ENCODE measurements around the gene TNS1.

DNA sequence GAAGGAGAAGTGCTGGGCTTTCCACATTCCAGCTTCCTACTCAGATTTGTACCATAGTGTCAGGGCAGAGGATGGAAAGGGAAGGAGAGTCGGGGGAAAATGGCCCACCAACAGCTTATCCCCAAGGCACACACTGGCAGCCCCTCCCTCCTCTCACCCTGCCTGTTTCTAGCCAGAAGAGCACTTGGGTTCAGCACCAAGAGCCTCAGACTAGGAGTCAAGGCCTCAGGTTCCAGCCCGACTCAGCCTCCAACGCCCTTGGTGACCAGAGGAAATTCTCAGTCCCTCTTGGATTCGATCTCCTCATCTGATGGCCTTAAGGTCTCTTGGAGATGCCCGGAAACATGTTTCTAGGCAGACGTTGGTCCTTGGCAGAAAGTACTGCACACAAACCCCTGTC lies 53.9 kb downstream of the TNS1 start:
- TF ChIP-seq, protein P1, sequence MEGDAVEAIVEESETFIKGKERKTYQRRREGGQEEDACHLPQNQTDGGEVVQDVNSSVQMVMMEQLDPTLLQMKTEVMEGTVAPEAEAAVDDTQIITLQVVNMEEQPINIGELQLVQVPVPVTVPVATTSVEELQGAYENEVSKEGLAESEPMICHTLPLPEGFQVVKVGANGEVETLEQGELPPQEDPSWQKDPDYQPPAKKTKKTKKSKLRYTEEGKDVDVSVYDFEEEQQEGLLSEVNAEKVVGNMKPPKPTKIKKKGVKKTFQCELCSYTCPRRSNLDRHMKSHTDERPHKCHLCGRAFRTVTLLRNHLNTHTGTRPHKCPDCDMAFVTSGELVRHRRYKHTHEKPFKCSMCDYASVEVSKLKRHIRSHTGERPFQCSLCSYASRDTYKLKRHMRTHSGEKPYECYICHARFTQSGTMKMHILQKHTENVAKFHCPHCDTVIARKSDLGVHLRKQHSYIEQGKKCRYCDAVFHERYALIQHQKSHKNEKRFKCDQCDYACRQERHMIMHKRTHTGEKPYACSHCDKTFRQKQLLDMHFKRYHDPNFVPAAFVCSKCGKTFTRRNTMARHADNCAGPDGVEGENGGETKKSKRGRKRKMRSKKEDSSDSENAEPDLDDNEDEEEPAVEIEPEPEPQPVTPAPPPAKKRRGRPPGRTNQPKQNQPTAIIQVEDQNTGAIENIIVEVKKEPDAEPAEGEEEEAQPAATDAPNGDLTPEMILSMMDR (IDR thresholded peaks at IDR 0.05 in 2 of 3, conservative IDR thresholded peaks at IDR 0.05 in 1 of 3; ENCODE audit: control insufficient read depth in 2 of 3, extremely low read depth in 1 of 3, insufficient read depth in 1 of 3, low read depth in 3 of 3, low read length in 3 of 3), result no peak
- TF ChIP-seq, protein P2, sequence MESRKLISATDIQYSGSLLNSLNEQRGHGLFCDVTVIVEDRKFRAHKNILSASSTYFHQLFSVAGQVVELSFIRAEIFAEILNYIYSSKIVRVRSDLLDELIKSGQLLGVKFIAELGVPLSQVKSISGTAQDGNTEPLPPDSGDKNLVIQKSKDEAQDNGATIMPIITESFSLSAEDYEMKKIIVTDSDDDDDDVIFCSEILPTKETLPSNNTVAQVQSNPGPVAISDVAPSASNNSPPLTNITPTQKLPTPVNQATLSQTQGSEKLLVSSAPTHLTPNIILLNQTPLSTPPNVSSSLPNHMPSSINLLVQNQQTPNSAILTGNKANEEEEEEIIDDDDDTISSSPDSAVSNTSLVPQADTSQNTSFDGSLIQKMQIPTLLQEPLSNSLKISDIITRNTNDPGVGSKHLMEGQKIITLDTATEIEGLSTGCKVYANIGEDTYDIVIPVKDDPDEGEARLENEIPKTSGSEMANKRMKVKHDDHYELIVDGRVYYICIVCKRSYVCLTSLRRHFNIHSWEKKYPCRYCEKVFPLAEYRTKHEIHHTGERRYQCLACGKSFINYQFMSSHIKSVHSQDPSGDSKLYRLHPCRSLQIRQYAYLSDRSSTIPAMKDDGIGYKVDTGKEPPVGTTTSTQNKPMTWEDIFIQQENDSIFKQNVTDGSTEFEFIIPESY (IDR thresholded peaks at IDR 0.05), result no peak
- TF ChIP-seq RB1 (IDR thresholded peaks at IDR 0.05; ENCODE audit: borderline replicate concordance) (no peak), MTA2 (IDR thresholded peaks at IDR 0.05; ENCODE audit: low read depth) (no peak), BCL11A (IDR thresholded peaks at IDR 0.05; ENCODE audit: low read depth, low read length) (no peak), RCOR1 (conservative IDR thresholded peaks at IDR 0.05; ENCODE audit: low read depth, low read length) (no peak), HDAC6 (IDR thresholded peaks at IDR 0.05; ENCODE audit: unreplicated experiment) (no peak), SIN3A (IDR thresholded peaks at IDR 0.05; ENCODE audit: low read depth, low read length) (no peak), JUNB (IDR thresholded peaks at IDR 0.05) (no peak), EZH2 (IDR thresholded peaks at IDR 0.05; ENCODE audit: borderline replicate concordance, control insufficient read depth, low read depth, low read length) (no peak)
